GM19463 (cell line): ENCODE data around the gene ELOVL2.
"Not testable (repeated sequence)": the region's sequence is repeated elsewhere in the genome, so short reads cannot be mapped to it uniquely, and the experiment has no call there.

Experiments used
- ATAC-seq: cut with Tn5 transposase; IDR thresholded peaks from one replicate; pipeline ENCODE4 v1.9.1; 2021; ENCODE audit warnings: mild to moderate bottlenecking, moderate library complexity; ENCODE audit not compliant: unreplicated experiment

ELOVL2 gene

DNA sequence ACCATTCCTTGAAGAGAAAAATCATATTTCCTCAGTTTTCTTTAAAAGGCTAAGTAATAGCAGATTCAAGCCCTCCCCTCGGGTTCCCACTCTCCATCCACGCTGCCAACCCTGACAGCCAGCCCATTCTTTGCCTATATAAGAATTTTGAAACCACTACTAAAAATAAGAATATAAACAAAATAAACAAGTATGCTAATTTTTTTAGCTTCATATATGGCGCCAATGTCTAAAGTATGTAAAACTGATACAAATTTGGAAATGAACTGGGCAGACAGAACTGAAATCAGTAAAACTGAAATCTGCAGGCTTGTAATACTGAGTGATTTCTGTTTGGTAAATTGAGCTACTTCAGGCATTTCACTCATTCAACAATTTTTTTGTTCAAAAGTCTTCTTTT lies 19.0 kb downstream of the ELOVL2 start:
- ATAC-seq: no peak

DNA sequence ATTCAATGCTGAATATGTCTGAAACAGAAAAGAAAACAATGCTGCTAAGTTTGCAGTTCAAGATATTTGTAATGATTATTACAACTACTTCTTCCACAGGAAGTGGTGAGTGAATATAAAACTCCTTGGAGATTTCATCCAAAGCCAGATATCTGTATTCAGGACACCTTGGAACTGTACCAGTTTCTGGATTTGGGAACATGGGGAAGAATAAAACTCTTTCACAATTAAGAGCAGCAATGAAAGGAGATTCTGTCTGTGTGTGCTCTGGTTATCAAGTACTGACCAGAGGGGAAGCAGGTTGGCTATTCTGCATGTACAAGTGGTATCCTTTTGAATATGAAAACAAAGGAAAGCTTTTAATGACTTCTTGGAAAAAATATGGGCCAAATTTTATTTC lies 21.1 kb downstream of the ELOVL2 start:
- ATAC-seq: no peak

DNA sequence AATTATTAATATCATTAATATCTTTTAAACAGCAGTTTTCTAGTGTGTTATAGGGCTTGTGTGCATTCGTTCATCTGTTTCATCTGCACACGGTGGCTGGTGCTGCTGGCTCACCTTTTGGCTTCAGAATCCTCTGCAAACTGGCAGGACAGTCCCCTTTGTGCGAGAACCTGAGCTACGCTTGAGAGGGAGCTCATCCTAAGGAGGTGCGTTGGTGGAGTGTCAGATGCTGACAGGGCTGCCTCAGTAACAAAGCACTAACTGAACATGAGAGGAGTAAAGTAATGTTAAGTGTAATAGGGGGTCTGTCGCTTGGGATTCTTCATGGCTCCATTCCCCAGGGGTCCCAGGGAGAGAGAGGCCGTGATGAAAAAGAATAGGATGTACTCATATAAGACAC lies 22.4 kb downstream of the ELOVL2 start:
- no peak for ATAC-seq

DNA sequence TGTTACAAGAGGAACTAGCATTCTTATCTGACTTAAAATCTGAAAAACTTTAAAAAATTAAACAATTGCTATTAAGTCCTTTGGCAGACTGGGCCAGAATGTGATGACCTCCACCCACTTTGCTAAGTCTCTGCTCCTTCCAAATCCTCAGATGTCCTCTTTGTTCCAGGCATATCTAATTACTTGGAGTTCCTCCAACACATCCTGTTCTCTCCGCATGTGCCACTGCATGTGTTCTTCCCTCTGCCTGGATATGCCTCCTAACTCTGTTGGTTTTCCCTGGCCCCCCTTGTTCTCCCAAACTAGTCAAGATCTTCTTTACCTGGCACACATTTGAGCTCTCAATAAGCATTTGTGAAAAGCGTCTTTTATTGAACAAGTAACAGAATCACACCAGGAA lies 23.1 kb downstream of the ELOVL2 start:
- ATAC-seq: no peak

GRCh38 chr6:11018225-11018624 lies 25.9 kb downstream of the ELOVL2 start:
- ATAC-seq: no peak

DNA sequence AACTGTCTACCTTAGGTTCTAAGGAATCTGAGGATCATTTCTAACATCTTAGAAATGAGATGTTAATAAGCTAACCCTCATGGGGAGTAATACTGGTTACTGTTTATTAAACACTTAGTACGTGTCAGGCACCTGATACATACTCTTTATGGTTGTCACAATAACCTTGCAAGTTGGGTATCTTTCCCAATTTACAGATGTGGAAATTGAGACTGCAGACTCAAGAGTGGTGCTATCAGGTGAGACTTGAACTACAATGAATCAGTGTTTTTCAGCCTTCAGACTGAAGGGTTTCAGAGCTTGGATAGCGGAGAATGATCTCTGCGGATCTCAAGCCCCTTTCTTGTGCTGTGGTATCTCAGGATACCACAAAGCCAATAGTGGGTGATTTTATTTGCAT lies 27.0 kb downstream of the ELOVL2 start:
- ATAC-seq: no peak

DNA sequence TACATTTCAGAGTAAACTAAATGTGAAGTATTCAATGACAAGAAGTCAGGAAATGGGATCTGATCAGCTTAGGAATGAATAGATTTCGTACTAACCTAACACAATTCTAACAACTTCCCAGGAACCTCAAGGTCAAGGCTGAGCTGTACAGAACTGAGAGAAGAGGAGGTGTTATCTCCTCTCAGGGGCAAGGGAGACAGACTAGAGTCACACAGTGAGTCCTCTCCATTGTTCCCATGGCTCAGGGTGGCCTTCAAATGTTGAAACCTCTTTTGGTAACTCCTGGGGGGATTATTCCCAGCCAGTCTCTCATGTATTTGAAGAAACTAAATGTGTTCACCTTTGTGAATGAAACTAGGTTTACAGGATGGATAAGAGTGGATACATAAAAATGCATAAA lies 27.7 kb downstream of the ELOVL2 start:
- ATAC-seq: no peak

DNA sequence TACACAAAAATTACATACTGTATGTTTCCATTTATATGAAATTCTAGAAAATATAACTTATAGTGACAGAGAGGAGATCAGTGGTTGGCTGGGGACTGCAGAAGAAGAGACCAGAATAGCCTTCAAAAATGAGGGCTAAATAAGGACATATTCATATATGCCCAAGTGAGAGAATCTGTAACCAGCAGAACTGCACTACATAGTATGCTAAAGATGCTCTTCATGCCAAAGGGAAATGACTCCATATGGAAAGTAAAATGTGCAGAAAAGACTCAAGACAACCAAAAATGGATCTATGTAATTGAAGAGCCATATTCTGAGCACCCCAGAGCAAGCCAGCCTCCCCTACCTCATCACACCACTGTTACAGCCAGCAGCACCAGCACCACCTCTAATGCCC lies 29.0 kb downstream of the ELOVL2 start:
- no peak for ATAC-seq

DNA sequence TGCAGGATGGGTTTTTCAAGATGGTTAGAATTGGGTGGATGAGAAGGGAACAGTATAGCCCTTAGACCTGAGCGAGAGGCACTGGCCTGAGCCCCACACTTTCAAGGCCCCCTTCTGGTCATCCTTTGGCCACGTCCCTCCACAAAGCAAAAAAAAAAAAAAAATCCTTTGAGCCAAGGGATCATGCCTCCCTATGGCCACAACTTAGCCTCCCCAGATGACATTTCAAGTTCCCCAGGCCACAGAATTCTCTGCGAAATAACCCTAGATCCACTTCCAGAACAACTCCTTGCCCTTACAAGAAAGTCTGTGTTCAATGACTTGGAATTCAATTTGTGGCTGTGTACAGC lies 30.4 kb downstream of the ELOVL2 start:
- ATAC-seq: no peak

DNA sequence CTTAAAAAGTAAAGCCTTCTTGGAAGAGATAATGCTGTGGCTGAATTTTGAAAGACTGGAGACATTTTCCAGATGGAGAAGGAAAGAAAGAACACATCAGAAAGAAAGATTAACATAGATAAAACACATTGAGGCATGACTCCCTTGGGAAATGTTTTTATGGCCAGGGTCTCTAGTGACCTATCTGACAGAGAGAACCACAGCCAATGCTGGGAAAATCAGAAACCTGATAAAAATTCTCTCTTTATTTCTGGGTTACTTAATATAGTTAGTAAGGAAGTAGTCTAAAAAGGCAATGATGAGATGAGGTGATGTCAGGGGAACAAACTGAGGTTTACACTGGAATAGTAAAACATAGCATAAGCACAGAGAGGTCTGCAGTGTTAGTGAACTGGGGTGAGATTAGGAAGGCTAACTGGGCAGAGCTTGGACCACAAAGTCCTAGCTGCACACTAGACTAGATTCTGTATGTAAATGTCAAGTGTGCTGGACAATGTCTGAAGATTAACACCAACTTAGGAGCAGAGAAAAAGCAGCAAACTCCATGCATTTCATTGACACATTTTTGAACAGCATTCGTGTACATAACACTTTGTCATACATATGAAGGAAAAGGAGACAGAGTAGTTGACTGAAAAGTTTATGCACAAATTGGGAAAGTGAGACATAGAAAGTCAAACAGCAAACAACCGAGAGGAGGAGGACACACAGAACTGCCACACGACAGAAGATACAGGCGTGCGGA lies 31.0 kb downstream of the ELOVL2 start:
- ATAC-seq: no peak

DNA sequence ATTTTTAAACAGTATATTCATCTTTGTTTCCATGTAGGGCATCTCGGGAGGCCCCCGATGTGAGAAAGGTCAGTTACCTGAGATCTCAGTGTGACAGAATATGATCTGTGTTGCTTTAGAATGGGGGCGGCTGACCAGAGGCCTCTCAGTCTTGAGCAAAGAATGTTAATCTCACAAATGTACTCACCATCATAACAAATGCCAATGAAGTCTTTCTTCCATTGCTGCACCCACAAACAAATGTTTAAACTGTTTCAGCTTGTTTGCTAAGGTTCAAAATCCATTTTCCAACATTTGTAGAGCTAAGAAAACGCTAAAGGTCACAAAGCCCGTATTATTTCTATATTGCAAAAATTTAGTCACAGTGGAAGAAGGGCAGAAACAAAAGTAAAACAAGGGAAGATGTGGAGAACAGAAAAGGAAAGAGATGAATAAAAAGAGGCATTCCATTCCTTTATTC lies 31.8 kb downstream of the ELOVL2 start:
- no peak for ATAC-seq

- ATAC-seq: no peak
Measured at GRCh38 chr6:11011787-11012234, 32.3 kb downstream of the ELOVL2 start.

DNA sequence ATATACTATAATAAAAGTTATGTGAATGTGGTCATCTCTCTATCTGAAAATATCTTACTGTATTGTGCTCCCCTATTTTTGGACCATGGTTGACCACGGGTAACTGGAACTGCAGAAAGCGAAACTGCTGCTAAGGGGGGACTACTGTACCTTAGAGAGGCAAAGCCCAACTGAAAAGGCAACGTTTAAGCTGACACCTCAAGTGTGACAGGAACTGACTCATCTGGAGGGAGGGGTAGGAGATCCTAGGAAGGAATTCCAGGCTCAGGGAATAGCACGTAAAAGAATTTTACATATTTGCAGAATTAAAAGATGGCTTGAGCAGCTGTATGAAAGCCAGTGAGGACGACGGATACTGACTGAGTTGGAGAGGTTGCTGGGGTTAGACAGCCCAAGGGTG lies 34.8 kb downstream of the ELOVL2 start:
- no peak for ATAC-seq

DNA sequence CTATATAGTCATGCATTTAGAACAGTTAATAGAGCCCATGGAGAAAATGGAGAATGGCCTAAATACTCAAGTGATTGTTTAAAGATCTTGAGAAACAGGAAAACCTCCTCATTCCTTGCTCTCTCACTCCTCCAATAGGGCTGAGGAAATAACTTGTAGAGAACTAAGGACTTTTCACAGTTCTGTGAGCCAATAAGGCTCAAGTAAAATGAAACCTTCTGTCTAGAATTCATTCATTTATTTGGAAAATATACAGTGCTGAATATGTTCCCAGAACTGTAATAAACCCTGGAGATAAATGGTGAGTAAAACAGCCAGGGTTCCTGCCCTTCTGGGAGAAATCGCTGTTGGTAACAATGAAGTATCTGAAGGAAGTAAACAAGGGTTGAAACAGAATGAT lies 35.3 kb downstream of the ELOVL2 start:
- no peak for ATAC-seq

GRCh38 chr6:11007715-11008608 lies 36.1 kb downstream of the ELOVL2 start:
- ATAC-seq: no peak

DNA sequence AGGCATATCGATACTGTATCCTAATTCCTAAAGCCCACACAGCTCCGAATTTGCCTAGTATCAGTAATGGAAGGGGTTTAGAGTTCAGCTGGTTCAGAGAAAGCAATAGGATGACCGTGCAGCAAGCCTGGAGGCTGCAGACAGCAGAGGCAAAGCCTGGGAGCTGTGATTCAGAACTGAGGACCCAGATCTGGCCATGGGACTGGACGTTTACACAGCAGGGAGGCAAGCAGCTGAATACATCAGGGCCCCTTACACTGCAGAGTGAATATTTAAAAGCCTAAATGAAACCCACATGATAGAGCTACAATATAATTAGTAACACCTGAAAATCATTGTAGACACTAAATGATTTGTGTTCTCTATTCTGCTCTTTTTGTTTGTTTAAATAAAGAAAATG lies 38.0 kb downstream of the ELOVL2 start:
- no peak for ATAC-seq

DNA sequence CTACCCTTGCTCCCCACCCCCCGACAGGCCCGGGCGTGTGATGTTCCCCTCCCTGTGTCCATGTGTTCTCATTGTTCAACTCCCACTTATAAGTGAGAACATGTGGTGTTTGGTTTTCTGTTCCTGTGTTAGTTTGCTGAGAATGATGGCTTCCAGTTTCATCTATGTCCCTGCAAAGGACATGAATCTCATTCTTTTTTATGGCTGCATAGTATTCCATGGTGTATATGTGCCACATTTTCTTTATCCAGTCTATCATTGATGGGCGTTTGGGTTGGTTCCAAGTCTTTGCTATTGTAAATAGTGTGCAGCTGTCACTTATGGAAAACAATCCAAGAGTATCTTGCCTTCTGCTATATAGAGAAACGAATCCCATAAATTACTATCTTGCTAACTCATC lies 40.8 kb downstream of the ELOVL2 start:
- ATAC-seq: not testable (repeated sequence)

GRCh38 chr6:11002176-11002575 lies 41.9 kb downstream of the ELOVL2 start:
- no peak for ATAC-seq

DNA sequence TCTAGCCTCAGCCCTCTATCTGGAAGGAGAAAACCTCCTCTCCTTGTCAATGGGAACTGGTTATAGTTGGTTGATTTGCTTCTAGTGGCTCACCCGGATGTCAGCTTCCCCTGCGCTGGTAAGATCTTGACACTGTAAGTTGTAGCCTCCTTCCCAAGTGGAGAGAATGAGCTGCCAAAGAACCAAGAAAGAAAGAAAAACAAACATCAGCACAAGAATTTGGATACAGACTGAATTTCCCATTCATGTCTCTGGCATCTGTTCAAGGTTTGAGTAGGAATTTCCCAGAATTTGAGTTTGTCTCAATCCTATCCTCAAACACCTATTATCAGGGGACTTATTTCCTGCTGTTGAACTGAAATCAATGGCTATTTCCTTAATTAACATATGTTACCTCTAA lies 44.1 kb downstream of the ELOVL2 start:
- no peak for ATAC-seq

GRCh38 chr6:10995114-10995707 lies 48.9 kb downstream of the ELOVL2 start:
- ATAC-seq: no peak

DNA sequence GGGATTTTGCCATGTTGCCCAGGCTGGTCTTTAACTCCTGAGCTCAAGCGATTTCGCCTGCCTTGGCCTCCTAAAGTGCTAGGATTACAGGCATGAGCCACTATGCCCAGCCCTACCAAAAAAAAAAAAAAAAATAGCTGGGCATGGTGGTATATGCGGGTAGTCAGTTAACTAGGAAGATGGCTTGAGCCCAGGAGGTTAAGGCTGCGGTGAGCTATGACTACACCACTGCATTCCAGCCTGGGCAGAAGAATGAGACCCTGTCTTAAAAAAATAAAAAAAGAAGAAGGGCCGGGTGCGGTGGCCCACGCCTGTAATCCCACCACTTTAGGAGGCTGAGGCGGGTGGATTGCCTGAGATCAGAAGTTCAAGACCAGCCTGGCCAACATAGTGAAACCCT lies 50.2 kb downstream of the ELOVL2 start:
- ATAC-seq: no peak

GRCh38 chr6:10991115-10991514 lies 53.0 kb downstream of the ELOVL2 start:
- ATAC-seq: no peak
